ENCODE results near the gene DPY19L3.
"Not testable (repeated sequence)": the region's sequence is repeated elsewhere in the genome, so short reads cannot be mapped to it uniquely, and the experiment has no call there.

DPY19L3 gene

GRCh38 chr19:32421589-32422361 lies 16.2 kb downstream of the DPY19L3 start:
- Histone ChIP-seq H3K36me3 (ENCODE audit: insufficient read depth, low read length) (peaks cover 15% of the 10 kb centered on the region), H3K4me2 (ENCODE audit: low read length) (no peak overlapping the region), H3K9me3 (replicated peaks; ENCODE audit: low read length) (no peaks in the 10 kb centered on the region), H3K4me1 (ENCODE audit: control insufficient read depth, insufficient read depth, low read length) (no peaks in the 10 kb centered on the region), H3K9ac (ENCODE audit: low read depth, low read length) (no peak overlapping the region), H3K4me3 (ENCODE audit: low read length) (no peak overlapping the region), H3K27me3 (ENCODE audit: control insufficient read depth, insufficient read depth, low read length) (no peaks in the 10 kb centered on the region)

- Histone ChIP-seq H3K9ac (ENCODE audit: low read depth, low read length) (no peak overlapping the region), H3K9me3 (replicated peaks; ENCODE audit: low read length) (no peaks in the 10 kb centered on the region), H3K4me3 (ENCODE audit: low read length) (no peak overlapping the region), H3K4me2 (ENCODE audit: low read length) (no peak overlapping the region), H3K4me1 (ENCODE audit: control insufficient read depth, insufficient read depth, low read length) (no peaks in the 10 kb centered on the region), H3K27me3 (ENCODE audit: control insufficient read depth, insufficient read depth, low read length) (no peaks in the 10 kb centered on the region), H3K36me3 (ENCODE audit: insufficient read depth, low read length) (peaks cover 14% of the 10 kb centered on the region)
Measured at GRCh38 chr19:32422435-32422834, 16.9 kb downstream of the DPY19L3 start.

- H3K9me3 ChIP-seq (replicated peaks; ENCODE audit: low read length); H3K9ac ChIP-seq (ENCODE audit: low read depth, low read length); H3K4me2 ChIP-seq (ENCODE audit: low read length); H3K4me3 ChIP-seq (ENCODE audit: low read length); H3K4me1 ChIP-seq (ENCODE audit: control insufficient read depth, insufficient read depth, low read length); H3K27me3 ChIP-seq (ENCODE audit: control insufficient read depth, insufficient read depth, low read length): not testable (repeated sequence)
- peaks cover 17% of the 10 kb centered on the region for H3K36me3 ChIP-seq (ENCODE audit: insufficient read depth, low read length)
Measured at GRCh38 chr19:32423944-32424343, 18.4 kb downstream of the DPY19L3 start.

GRCh38 chr19:32427536-32427935 lies 22.0 kb downstream of the DPY19L3 start:
- H3K27me3 ChIP-seq (ENCODE audit: control insufficient read depth, insufficient read depth, low read length), result no peaks in the 10 kb centered on the region
- no peaks in the 10 kb centered on the region for H3K9me3 ChIP-seq (replicated peaks; ENCODE audit: low read length)
- peaks cover 5% of the 10 kb centered on the region for H3K36me3 ChIP-seq (ENCODE audit: insufficient read depth, low read length)
- no peak overlapping the region for H3K4me2 ChIP-seq (ENCODE audit: low read length)
- H3K4me3 ChIP-seq (ENCODE audit: low read length), result no peak overlapping the region
- H3K4me1 ChIP-seq (ENCODE audit: control insufficient read depth, insufficient read depth, low read length), result no peaks in the 10 kb centered on the region
- no peak overlapping the region for H3K9ac ChIP-seq (ENCODE audit: low read depth, low read length)

- H3K36me3 ChIP-seq (ENCODE audit: insufficient read depth, low read length), result peaks cover 39% of the 10 kb centered on the region
- no peak overlapping the region for H3K9ac ChIP-seq (ENCODE audit: low read depth, low read length)
- H3K4me1 ChIP-seq (ENCODE audit: control insufficient read depth, insufficient read depth, low read length), result no peaks in the 10 kb centered on the region
- no peak overlapping the region for H3K4me2 ChIP-seq (ENCODE audit: low read length)
- H3K9me3 ChIP-seq (replicated peaks; ENCODE audit: low read length), result no peaks in the 10 kb centered on the region
- no peaks in the 10 kb centered on the region for H3K27me3 ChIP-seq (ENCODE audit: control insufficient read depth, insufficient read depth, low read length)
- H3K4me3 ChIP-seq (ENCODE audit: low read length), result no peak overlapping the region
Measured at GRCh38 chr19:32436692-32437091, 31.1 kb downstream of the DPY19L3 start.

- Histone ChIP-seq H3K4me1 (ENCODE audit: control insufficient read depth, insufficient read depth, low read length) (no peaks in the 10 kb centered on the region), H3K27me3 (ENCODE audit: control insufficient read depth, insufficient read depth, low read length) (no peaks in the 10 kb centered on the region), H3K9me3 (replicated peaks; ENCODE audit: low read length) (no peaks in the 10 kb centered on the region), H3K9ac (ENCODE audit: low read depth, low read length) (no peak overlapping the region), H3K4me2 (ENCODE audit: low read length) (no peak overlapping the region), H3K36me3 (ENCODE audit: insufficient read depth, low read length) (peaks cover 42% of the 10 kb centered on the region), H3K4me3 (ENCODE audit: low read length) (no peak overlapping the region)
Measured at GRCh38 chr19:32437096-32437495, 31.5 kb downstream of the DPY19L3 start.

- no peaks in the 10 kb centered on the region for H3K9me3 ChIP-seq (replicated peaks; ENCODE audit: low read length)
- H3K4me3 ChIP-seq (ENCODE audit: low read length), result no peak overlapping the region
- H3K4me2 ChIP-seq (ENCODE audit: low read length), result no peak overlapping the region
- peaks cover 57% of the 10 kb centered on the region for H3K36me3 ChIP-seq (ENCODE audit: insufficient read depth, low read length)
- no peak overlapping the region for H3K9ac ChIP-seq (ENCODE audit: low read depth, low read length)
- H3K27me3 ChIP-seq (ENCODE audit: control insufficient read depth, insufficient read depth, low read length), result no peaks in the 10 kb centered on the region
- no peaks in the 10 kb centered on the region for H3K4me1 ChIP-seq (ENCODE audit: control insufficient read depth, insufficient read depth, low read length)
Measured at GRCh38 chr19:32438751-32439150, 33.2 kb downstream of the DPY19L3 start.

GRCh38 chr19:32442650-32443049 lies 37.1 kb downstream of the DPY19L3 start:
- Histone ChIP-seq H3K9ac (ENCODE audit: low read depth, low read length) (no peak overlapping the region), H3K36me3 (ENCODE audit: insufficient read depth, low read length) (peaks cover 36% of the 10 kb centered on the region), H3K27me3 (ENCODE audit: control insufficient read depth, insufficient read depth, low read length) (no peaks in the 10 kb centered on the region), H3K4me2 (ENCODE audit: low read length) (no peak overlapping the region), H3K4me1 (ENCODE audit: control insufficient read depth, insufficient read depth, low read length) (no peaks in the 10 kb centered on the region), H3K4me3 (ENCODE audit: low read length) (no peak overlapping the region), H3K9me3 (replicated peaks; ENCODE audit: low read length) (no peaks in the 10 kb centered on the region)

- not testable (repeated sequence) for H3K9me3 ChIP-seq (replicated peaks; ENCODE audit: low read length)
Measured at GRCh38 chr19:32447534-32447933, 42.0 kb downstream of the DPY19L3 start.

GRCh38 chr19:32448026-32448425 lies 42.5 kb downstream of the DPY19L3 start:
- Histone ChIP-seq H3K4me2 (ENCODE audit: low read length) (no peak overlapping the region), H3K4me3 (ENCODE audit: low read length) (no peak overlapping the region), H3K4me1 (ENCODE audit: control insufficient read depth, insufficient read depth, low read length) (peaks cover 6% of the 10 kb centered on the region)

More at GRCh38 chr19:32447534-32447933, 42.0 kb downstream of the DPY19L3 start:
- not testable (repeated sequence) for H3K9ac ChIP-seq (ENCODE audit: low read depth, low read length); H3K4me2 ChIP-seq (ENCODE audit: low read length); H3K4me1 ChIP-seq (ENCODE audit: control insufficient read depth, insufficient read depth, low read length); H3K4me3 ChIP-seq (ENCODE audit: low read length); H3K27me3 ChIP-seq (ENCODE audit: control insufficient read depth, insufficient read depth, low read length)
- H3K36me3 ChIP-seq (ENCODE audit: insufficient read depth, low read length), result peaks cover 27% of the 10 kb centered on the region

GRCh38 chr19:32450217-32450616 lies 44.6 kb downstream of the DPY19L3 start:
- Histone ChIP-seq H3K4me3 (ENCODE audit: low read length) (no peak overlapping the region), H3K9me3 (replicated peaks; ENCODE audit: low read length) (no peaks in the 10 kb centered on the region), H3K36me3 (ENCODE audit: insufficient read depth, low read length) (peaks cover 25% of the 10 kb centered on the region), H3K9ac (ENCODE audit: low read depth, low read length) (no peak overlapping the region), H3K4me1 (ENCODE audit: control insufficient read depth, insufficient read depth, low read length) (peaks cover 6% of the 10 kb centered on the region), H3K4me2 (ENCODE audit: low read length) (no peak overlapping the region), H3K27me3 (ENCODE audit: control insufficient read depth, insufficient read depth, low read length) (no peaks in the 10 kb centered on the region)

More at GRCh38 chr19:32448026-32448425, 42.5 kb downstream of the DPY19L3 start:
- Histone ChIP-seq H3K27me3 (ENCODE audit: control insufficient read depth, insufficient read depth, low read length) (no peaks in the 10 kb centered on the region), H3K36me3 (ENCODE audit: insufficient read depth, low read length) (peaks cover 24% of the 10 kb centered on the region), H3K9ac (ENCODE audit: low read depth, low read length) (no peak overlapping the region), H3K9me3 (replicated peaks; ENCODE audit: low read length) (no peaks in the 10 kb centered on the region)

- Histone ChIP-seq H3K36me3 (ENCODE audit: insufficient read depth, low read length) (peaks cover 44% of the 10 kb centered on the region), H3K4me1 (ENCODE audit: control insufficient read depth, insufficient read depth, low read length) (peaks cover 6% of the 10 kb centered on the region), H3K4me2 (ENCODE audit: low read length) (no peak overlapping the region)
Measured at GRCh38 chr19:32453736-32454135, 48.2 kb downstream of the DPY19L3 start.

More at GRCh38 chr19:32453736-32454135, 48.2 kb downstream of the DPY19L3 start:
- H3K9ac ChIP-seq (ENCODE audit: low read depth, low read length), result no peak overlapping the region
- H3K27me3 ChIP-seq (ENCODE audit: control insufficient read depth, insufficient read depth, low read length), result no peaks in the 10 kb centered on the region
- no peak overlapping the region for H3K4me3 ChIP-seq (ENCODE audit: low read length)
- H3K9me3 ChIP-seq (replicated peaks; ENCODE audit: low read length), result no peaks in the 10 kb centered on the region

Measured in skeletal muscle satellite cell (primary cell).